ENCODE results near the gene ARHGEF28.

ARHGEF28 gene

DNA sequence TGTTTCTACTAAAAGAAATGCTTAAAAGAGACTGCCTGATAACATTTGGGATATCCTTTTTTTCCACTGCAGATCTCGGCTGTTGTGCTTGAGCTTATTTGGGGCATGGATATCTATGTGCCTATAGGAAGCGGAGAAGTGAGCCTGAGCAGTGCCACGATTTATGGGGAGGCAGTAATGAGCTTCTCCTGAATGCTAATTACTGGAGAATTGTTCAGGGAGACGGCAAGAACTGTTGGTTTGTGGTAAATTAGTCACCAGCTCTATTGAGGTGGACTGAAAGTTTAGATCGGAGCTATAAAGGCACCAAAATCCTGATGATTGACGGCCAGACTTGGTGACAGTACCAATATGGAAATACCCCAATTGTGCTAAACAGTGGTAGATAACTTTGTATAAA lies 186.5 kb downstream of the ARHGEF28 start:
- no peak for DNase-seq (ENCODE audit: low read depth in 1 of 2, low spot score in 1 of 2)

DNA sequence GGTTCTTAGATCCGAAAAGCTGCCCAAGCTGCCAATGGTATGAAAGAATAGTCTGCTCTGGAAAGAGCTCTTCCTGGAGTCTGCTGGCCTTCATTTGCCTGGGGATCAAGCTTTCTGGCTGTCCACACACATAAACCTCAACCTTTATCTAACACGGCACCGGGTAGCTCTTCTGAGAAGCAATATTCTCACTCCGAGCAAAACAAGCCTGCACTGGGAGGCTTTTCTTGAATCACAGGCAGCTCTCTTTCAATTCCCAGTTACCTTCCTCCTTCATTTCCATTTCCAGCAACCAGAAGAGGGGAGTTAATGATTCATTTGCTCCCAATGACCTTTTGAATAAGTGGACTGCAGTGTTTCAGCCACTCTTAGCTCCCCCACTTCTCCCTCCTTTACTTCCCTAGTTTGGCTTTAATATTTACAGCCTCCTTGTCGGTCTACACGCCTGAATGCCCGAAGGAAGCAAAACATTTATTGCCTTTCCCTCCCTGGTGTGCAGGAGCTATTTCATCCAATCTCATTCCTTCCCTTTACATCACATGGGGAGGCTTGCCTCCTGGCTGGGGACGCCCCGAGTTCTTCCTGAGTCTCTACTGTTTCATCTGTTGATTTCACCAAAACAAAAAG lies 187.1 kb downstream of the ARHGEF28 start:
- no peak for DNase-seq (ENCODE audit: low read depth in 1 of 2, low spot score in 1 of 2)

DNA sequence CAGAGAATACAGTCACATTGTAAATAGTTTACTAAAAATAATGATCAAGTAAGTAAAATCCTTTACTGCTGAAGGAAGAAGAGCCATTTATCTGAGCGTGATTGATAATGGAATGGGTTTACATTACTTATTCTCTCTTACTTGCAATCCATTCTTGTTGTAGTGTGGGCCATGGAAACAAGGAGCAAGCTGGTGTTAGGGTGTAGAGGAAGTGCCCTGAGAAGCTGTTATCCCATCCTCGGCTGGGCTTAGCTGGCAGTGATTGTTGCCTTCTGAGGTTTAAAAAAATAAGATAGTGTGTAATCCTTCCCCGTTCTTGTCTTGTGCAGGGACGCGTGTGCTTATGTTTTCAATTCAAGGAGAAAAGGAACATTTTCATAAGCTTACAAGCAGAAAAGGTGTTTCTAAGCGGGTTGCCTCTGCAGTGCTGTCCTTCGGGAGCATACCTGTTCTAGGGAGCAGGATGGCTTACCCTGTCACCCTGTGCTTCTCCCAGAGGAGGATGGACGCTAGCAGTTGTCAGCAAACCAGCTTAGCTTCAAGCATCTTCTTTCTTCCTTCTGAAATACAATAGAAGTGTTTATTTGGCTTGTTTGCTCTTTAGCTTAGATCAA lies 188.3 kb downstream of the ARHGEF28 start:
- DNase-seq (ENCODE audit: low read depth in 1 of 2, low spot score in 1 of 2) = no peak

DNA sequence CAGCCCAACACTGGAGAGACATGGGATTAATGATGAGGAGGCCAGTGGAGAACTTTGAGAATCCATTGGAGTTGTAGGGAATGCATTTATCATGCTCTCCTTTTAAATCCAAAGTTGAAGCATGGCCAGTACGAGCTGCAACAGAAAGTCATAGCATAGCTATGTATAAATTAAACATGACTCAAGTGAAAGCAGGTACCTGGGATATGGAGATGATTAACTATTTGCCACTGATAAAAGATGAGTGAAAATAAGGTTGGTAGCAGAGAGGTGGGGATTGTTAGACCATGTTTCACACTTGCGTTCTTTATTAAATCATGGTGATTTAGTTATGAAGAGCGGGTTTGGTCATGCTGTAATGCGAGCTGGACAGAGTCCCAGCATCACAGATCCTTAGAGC lies 189.6 kb downstream of the ARHGEF28 start:
- DNase-seq (ENCODE audit: low read depth in 1 of 2, low spot score in 1 of 2) = no peak

DNA sequence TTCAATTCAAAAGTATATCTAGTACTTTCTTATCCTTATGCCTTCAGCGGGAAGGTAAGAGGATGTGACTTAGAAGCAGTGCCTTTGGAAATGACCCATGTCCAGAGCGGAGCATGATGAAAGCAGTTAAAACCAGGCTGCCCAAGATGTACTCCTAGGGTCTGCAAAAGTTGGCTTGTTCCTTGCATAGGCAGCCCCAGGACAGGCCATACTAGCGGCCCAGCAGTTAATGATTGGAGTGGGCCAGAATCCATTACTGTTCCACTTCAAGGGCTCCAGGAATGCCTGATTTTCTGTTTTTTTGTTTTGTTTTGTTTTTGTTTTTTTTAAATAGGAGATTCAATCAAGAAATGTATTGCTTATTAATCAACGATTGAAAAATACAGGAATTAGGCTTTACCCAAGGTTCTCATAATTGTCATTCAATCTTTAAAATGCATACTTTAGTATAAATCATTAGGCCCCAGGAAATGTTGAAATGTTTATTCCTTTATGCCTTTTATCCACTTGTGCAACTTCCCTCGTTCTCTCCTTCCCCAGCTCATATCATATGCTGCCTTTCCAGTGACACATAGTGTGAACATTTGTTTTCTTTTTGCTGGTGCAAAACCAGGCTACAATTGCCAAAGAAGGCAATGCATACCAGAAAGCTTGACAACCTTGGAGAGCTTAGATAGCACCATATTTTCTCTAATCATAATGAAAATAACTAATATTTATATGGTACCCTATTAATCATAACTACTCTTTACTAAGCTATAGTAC lies 190.8 kb downstream of the ARHGEF28 start:
- DNase-seq (ENCODE audit: low read depth in 1 of 2, low spot score in 1 of 2) = no peak

DNA sequence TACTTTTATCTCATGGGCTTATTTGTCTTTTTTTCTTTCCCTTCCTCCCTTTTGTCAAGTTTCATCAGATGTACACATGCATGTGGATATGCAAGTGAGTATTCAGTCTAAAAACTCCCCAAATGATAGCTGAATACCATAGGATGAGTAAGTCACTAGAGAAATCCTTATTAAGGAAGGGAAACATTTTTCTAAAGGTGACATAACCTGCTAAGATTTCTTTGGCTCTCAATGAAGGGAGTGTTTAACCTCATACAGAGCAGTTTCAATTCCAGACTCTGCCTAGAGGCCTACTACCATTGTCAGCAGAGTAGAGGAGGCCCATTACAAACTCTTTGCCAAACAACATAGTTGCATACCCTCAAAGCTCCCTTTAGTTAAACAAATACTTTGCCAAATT lies 192.4 kb downstream of the ARHGEF28 start:
- no peak for DNase-seq (ENCODE audit: low read depth in 1 of 2, low spot score in 1 of 2)

DNA sequence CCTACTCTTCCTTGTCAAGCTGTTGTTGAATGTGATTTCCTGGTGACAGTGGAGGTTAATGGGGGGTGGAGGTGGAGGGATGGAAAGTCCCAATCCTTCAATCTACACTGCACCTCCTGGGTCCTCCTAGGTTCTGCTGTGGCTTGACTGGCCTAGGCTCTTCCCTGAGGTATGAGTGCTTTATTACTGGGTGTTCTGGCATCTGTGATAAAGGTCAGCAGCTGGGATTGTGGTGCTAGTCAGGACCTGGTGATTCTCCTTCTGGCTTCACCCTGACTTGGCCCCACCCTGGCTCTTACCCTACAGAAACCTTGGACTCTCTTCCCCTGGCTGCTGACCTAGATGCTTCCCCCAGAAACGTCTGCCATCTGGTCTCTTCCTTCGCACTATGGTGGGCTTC lies 194.3 kb downstream of the ARHGEF28 start:
- no peak for DNase-seq (ENCODE audit: low read depth in 1 of 2, low spot score in 1 of 2)

DNA sequence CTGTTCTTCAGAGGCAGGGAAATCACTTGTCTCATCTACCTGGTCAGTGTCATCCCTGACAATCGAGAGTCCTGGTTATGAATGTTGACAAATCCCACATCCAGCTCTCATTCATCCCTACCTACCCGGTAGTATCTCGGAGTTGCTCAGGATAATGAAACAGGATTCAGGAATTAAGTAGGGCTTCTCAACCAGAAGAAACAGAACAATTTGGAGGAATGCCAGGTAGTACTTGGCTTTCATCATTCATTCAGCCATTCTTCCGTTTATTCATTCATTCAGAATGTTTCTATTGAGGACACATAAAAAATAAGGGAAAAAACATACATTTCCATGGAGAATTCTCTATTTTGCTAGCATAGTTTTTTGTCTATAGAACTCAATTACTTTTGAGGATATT lies 195.0 kb downstream of the ARHGEF28 start:
- no peak for DNase-seq (ENCODE audit: low read depth in 1 of 2, low spot score in 1 of 2)

DNA sequence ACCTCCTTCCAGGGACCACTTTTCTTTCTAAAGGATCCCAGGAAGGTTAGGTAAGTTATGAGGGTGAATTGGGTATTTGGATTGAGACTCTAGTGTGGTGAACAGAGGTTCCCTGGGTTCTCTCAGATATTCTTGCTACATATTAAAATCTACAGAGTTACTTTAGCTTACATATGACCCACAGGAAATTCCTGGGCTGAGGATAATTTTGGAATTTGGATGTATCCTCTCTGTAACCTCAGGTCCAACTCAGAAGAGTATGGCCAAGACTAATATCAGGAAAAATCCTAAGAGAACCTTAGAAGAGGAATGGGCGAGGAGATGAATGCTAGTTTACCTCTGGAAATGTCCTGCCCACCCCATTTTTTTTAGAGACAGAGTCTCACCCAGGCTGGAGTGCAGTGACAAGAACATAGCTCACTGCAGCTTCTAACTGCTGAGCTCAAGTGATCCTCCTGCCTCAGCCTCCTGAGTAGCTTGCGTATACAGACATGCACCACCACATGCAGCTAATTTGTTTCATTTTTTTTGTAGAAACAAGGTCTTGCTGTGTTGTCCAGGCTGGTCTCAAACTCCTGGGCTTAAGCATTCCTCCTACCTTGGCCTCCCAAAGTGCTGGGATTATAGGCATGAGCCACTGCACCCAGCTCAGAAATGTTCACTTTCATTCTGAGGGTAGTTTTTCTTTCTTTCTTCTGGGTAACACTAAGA lies 196.4 kb downstream of the ARHGEF28 start:
- no peak for DNase-seq (ENCODE audit: low read depth in 1 of 2, low spot score in 1 of 2)

DNA sequence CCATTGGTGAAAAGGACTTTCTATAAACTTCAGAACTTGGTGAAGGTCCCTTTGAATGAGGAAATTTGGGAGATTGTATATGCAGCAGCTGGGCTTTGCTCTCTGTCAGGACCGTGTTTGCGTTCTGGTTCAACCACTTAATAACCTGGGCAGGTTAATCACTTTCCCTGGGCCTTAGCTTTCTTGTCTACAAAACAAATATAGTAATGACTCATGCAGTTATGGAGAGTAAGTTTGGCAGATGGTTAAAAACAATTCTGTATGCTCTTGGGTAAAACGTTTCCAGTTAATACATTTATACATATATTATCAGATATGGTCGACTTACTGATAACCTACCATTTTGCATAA lies 197.0 kb downstream of the ARHGEF28 start:
- no peak for DNase-seq (ENCODE audit: low read depth in 1 of 2, low spot score in 1 of 2)

DNA sequence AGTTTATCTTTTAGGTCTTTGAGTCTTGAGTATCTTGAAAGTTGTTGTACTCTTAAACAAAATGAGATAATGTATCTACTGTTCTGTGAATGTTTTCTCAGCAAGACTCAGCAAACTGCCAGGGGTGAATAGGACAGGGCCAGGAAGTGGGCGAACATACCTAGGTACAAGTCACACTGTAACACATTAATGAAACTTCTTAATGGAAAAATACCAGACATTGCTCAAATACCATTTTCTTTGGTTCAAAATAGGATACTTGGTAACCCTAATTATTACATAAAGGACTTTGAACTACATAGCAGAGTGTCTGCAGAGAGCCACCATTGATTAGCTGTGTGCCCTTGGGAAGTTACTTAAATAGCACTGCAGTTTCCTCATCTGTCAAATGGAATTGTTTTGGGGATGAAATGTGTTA lies 197.5 kb downstream of the ARHGEF28 start:
- no peak for DNase-seq (ENCODE audit: low read depth in 1 of 2, low spot score in 1 of 2)

DNA sequence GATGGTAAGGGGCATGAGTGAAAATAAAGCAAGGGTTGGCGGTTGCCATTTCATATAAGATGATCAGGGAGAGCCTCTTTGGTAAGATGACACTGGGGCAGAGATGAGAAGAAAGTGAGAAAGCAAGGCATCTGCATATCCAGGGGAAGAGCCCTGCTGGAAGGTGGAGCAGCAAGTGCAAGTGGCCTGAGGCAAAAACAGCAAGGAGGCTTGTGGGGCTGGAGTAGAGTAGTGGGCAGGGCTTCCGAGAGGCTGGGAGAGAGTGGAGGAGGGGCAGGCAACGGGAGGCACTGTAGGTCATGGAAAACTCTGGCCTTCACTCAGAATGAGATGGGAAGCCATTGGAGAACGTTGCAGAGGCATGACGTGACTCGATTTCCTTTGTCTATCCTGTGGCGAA lies 199.2 kb downstream of the ARHGEF28 start:
- DNase-seq (ENCODE audit: low read depth in 1 of 2, low spot score in 1 of 2) = no peak

DNA sequence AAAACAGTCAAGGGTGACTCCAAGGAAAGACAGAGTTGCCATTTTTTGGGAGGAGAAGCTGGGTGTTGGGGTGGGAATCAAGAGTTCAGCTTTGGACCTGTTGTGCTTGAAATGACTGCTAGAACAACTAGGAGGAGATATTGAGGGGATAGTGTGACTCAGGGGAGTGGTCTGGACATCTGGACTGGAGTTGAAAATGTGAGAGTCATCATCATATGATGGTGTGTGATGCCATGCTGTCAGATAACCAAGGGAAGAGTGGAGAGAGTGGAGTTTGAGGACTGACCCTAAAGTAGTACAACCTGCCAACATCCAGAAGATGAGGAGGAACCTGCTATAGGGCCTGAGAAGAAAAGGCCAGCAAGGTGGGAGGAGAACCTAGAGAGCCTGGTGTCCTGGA lies 199.7 kb downstream of the ARHGEF28 start:
- DNase-seq (ENCODE audit: low read depth in 1 of 2, low spot score in 1 of 2) = no peak

DNA sequence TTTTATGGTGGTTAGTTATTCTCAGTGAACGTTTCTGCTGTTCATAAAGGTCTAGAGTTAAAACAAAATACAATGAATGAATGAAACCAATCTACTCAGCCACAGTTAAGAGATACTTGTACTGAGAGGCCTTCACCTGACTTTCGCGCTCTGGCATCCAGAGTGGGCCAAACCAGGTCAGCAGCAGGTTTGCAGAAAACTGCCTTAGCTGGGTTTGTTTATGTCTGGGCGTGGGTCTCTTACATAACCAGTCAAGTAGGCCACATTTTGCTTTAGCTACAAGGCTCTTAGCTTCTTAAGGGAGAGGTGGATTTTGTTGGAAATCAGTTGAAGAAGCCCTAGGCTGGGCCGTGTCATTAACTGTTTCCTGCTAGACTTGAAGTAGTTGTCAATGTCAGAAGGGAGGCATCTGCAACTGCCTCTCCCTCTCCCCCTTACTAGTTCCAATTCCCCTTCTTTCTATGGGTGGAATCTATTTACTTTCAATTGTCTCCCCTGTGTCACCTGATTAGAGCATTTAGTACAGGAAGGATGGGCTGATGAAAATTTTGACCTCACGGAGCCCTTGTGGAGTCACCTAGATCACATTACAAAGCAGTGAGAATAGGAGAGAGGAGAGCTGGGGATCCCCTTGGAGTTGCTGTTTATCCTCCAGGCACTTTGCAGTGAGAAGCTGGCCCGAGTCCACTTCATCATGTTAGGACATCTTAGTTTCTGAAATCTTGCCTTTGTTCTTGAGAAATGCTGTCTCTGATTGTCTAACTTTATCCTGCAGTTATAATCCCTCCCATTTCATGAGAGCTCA lies 200.5 kb downstream of the ARHGEF28 start:
- DNase-seq (ENCODE audit: low read depth in 1 of 2, low spot score in 1 of 2) = no peak

DNA sequence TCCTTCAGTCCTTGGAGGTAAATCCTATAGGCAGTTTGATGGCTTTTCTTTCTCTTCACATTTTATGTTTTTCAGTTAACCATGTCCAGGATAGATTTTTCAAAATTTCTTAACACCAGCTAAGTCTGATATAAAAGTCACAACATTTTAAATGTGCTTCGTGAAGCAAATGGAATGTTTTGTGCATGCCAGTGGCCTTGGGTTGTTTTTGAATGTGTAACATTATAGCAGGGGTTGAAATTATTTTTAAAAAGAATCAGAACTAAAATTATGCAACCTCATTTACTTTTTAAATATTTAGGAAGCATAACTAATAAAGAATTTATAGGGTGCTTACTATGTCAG lies 201.1 kb downstream of the ARHGEF28 start:
- DNase-seq (ENCODE audit: low read depth in 1 of 2, low spot score in 1 of 2) = no peak

DNA sequence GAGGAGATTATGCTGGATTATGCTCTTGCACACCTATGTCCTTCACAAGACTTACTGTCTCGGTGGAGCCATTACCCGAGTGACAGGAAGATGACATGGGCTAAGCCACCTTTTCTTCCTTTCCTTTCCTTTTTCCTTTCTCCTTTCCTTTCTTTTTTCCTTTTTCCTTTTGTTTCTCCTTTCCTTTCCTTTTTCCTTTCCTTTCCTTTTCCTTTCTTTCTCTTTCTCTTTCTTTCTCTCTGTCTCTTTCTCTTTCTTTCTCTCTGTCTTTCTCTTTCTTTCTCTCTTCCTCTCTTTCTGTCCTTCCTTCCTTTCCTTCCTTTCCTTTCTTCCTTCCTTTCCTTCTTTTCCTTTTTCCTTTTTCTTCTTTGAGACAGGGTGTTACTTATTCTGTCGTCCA lies 202.5 kb downstream of the ARHGEF28 start:
- DNase-seq (ENCODE audit: low read depth in 1 of 2, low spot score in 1 of 2) = no peak

DNA sequence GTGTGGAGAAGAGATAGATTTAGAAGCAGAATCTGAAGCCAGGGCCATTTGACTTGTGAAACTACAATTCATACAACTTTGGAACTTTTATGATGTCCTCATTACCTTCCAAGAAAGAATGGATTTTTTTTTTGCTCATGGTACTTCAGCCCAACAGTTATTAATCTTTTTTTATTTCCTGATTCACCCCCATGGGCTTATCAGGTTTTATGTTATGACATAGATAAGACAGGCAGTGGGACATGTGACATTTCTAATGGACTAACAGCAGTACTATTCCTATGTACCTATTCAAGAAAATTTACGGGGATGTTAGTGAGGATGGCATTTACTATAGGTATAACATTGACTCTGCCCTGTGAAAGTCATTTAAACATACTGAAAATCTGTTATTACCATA lies 204.7 kb downstream of the ARHGEF28 start:
- DNase-seq (ENCODE audit: low read depth in 1 of 2, low spot score in 1 of 2) = no peak

DNA sequence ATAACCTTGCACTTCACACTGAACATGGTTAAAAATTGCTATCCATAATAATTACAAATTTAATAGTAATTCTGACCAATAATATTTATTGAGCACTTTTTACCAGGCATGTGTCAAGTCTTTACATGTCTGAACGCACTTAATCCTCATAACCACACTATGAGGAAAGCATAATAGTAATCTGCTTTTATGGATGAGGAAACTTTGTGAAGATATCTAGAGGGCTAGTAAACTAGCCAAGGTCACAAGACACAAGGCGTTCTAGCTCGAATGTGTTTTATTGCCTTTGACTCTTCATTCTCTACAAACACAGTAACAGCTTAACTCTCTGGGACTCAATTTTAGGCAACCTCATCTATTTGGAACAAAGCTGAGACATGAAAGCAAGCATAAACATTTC lies 205.1 kb downstream of the ARHGEF28 start:
- DNase-seq (ENCODE audit: low read depth in 1 of 2, low spot score in 1 of 2) = no peak

DNA sequence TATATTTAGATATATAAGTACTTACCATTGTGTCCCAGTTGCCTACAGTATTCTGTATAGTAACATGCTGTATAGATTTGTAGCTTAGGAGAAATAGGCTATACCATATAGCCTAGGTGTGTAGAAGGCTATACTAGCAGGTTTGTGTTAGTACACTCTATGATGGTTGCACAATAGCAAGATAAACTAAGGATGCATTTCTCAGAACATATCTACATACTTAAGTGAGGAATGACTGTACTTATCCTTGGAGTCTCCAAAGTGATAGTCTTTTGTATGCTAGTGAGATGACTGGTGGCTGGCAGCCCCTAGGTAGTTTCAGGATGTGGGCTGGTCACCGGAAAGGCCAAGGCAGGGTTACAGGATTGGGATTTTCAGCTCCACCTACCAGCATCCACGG lies 208.7 kb downstream of the ARHGEF28 start:
- no peak for DNase-seq (ENCODE audit: low read depth in 1 of 2, low spot score in 1 of 2)

DNA sequence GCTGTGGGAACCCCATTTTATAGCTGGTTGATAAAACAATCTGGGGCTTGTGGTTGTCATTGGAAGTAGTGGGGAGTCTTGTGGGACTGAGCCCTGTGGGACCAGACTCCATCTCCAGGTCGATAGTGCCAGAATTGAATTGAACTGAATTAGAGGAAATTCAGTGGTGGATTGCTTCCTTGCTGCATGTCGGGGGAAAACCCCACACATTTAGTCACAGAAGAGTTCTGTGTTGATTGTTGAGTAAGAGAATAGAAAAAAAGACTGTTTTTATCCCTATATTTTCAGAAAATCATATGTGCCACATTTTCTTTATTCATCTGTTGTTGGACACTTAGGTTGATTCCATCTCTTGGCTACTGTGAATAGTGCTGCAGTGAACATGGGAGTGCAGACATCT lies 209.7 kb downstream of the ARHGEF28 start:
- DNase-seq (ENCODE audit: low read depth in 1 of 2, low spot score in 1 of 2) = no peak

DNA sequence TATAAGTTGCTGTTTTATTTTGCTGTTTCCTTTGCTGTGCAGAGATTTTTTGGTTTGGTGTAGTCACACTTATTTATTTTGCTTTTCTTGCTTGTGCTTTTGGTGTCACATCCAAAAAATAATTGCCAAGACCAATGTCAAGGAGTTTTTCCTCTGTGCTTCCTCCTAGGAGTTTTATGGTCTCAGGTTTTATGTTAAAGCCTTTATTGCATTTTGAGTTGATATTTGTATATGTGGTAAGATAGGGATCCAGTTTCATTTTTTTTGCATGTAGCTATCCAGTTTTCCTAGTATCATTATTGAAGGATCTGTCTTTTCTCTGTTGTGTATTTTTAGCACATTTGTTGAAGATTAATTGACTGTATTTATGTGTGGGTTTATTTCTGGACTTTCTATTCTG lies 210.6 kb downstream of the ARHGEF28 start:
- DNase-seq (ENCODE audit: low read depth in 1 of 2, low spot score in 1 of 2) = no peak
